Non-pigmented ciliary epithelial cell (primary cell): ENCODE data around the gene SLC27A2.
A peak's percentile ranks its signal among the peaks of the same experiment; 100 is the strongest.
"Not testable (repeated sequence)": the region's sequence is repeated elsewhere in the genome, so short reads cannot be mapped to it uniquely, and the experiment has no call there.

Experiments used
- DNase-seq: peaks from one replicate; pipeline ENCODE4 v3.0.0-alpha.2; 2010; ENCODE audit warnings: low read depth

Gene SLC27A2

DNA sequence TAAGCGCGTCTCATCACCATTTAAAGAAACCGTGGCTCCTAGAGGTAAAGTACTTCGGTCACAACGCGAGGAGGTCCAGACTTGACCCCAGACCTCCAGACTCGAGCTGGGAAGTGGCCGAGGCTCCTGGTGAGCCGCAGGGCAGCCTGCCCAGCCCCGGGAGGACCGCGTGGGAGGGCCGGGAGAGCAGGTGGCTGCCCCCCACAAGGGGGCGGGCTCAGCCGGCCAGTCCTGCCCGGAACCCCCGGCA, at the start of gene SLC27A2:
Gene SLC27A2, plus strand, starts transcription at position 228 of the 250 bp plus-strand sequence. CDS start 232 bp downstream, outside the sequence.
- no peak for DNase-seq

DNA sequence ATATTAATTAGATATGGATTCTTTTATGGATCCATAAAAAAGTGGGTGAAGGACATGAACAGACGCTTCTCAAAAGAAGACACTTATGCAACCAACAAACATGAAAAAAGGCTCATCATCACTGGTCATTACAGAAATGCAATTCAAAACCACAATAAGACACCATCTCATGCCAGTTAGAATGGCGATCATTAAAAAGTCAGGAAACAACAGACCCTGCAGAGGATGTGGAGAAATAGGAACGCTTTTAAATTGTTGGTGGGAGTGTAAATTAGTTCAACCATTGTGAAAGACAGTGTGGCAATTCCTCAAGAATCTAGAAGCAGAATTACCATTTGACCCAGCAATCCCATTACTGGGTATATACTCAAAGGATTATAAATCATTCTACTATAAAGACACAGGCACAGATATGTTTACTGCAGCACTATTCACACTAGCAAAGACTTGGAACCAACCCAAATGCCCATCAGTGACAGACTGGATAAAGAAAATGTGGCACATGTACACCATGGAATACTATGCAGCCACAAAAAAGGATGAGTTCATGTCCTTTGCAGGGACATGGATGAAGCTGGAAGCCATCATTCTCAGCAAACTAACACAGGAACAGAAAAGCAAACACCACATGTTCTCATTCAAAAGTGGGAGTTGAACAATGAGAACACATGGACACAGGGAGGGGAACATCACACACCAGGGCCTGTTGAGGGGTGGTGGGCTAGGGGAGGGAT, 49.6 kb upstream of the SLC27A2 start:
- DNase-seq, result not testable (repeated sequence)

DNA sequence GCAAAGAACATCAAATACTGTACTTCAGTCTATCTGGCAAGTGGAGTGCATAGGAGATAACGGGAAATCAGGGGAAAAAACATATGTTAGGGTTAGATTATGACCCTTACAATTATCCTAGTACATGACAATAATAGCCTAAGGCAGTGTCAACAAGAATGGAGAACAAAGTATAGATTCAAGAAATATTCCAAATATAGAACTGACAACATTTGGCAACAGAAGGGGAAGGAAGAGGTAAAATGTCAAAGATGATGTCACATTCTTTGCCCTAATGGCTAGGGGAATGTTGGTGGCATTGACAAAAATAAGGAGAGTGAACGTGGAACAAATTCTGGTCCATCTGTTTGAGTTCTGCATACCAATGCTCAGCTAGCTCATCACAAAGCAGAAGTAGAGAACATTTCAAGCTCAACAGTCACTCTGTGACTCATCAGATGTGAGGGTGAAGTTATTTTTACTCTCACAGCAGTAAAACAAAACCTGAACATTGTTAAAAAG, 47.4 kb upstream of the SLC27A2 start:
- DNase-seq, result peak; percentile 68

DNA sequence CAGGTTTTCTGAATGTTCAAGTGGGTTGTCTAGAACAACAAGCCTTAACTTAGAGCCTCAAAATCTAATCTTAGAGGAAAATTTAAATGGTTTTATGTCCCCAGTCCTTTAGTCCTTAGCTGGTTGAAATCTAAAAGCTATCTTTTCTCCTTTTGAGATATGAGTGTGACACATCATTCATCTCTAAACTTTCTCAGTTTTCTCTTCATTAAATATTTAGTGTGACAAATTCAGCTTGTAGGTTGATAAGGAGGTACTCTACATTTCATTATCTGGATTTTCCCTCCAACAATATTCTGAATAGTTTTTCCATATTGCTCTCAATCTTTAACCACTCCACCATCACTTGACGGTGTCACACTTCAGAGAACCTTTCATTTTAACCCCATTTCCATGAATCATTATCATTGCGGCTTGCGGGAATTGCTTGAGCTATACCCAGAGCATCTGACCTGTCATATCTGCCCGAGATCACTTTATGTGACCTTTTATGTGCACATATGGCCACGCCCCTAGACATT, 46.9 kb upstream of the SLC27A2 start:
- DNase-seq, result no peak

DNA sequence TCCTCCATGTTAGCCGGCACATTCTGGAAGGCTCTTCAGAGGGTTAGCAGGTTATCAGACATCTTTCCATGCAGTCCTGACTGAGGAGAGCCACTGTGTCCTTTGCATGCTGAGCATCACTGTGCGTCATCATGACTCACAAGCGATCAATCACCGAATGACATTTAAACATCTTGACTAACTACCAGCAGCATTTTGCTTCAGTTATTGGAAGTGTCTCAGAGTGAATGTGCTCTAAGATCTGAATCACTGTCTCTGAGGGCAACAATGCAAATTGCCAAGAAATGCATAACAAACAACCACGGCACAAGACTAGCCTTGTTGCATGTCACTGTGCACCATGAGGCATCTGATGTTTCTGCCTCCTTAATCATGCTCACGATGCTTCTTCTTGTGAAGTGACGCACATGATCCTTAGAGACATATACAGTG, 44.6 kb upstream of the SLC27A2 start:
- peak; percentile 26 for DNase-seq

DNA sequence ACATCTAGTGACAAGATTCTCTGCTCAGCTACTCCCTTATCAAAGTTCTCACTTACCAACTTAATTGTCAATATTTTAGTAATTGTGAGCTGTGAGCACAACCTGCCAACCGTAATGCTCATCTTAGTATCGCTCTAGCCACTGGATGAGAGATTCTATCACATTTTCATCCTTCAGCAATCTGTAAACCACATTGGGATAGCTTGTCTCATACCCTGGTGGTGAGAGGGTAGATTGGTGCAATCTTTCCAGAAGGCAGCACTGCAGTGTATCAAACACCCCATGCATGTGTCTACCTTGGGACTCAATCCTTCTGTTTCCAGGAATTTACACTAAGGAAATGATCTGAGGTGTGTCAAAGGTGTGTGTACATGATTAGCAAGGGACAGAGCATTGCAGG, 44.1 kb upstream of the SLC27A2 start:
- DNase-seq, result no peak

DNA sequence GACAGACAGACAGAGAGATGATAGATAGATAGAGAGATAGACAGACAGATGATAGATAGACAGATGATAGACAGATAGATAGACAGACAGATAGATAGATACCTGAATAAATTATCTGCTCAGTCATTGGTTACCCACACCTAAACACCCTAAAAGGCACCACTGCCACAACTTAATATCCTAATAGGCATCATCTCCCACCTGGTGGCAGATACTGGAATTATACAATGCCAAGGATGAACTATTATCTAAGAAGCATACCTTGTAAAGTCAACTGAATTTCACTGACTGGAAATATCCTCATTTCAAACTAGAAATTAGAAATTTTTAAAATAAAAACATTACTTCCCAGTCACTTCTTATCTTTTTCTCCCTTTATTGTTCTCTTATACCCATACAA, 43.6 kb upstream of the SLC27A2 start:
- no peak for DNase-seq

DNA sequence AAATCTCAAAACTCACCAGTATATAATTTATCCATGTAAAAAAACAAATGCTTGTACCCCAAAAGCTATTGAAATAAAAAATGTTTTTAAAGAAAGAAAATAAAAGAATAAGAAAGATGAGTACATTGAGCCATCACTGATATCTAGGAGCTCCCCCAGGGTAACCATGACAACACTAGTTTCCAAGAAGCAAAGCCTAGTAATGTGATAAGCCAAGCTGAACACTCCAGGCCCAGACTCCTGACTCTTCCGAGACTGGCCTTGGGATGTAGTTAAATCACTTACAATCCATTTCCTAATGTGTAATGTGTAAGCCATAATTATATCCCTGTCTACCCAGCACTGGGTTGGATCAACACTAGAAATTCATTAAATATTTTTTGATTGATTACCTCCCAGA, 41.9 kb upstream of the SLC27A2 start:
- no peak for DNase-seq

DNA sequence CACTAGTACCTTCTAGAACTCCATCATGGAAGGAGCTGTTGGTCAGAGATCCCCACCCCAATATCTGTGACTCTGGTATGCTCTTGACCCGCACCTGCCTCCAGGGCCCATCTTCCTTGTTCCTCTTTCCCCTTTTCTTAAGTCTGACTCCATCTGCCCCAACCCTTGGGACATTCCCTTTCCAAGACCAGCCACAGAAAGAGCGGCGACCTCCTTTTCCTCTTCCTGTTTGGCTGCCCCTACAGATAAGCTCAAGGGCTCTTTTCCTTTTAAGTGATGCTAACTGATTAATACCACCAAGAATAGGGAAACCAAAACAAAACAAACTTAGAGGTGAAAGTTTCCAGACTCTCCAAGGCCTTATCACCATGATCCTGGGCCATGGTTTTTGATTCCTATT, 41.0 kb upstream of the SLC27A2 start:
- DNase-seq, result no peak

DNA sequence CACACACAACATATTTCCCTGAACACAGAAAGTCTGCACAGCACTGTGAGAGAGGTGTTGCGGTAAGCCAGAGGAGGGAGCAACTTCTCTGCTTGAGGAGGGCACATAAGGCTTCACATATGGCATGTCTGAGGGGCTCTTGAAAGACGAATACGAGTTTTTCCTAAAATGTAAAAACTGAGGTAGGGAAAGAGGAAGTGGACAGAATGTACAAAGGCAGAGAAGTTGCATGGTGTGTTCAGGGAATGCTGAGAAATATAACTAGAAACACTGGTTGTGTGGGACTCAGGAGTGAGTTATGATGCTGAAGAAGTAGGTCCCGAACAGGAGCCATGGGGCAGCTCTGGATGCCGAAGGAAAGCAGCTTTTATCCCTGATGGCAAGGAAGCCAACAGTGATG, 40.1 kb upstream of the SLC27A2 start:
- DNase-seq, result no peak

DNA sequence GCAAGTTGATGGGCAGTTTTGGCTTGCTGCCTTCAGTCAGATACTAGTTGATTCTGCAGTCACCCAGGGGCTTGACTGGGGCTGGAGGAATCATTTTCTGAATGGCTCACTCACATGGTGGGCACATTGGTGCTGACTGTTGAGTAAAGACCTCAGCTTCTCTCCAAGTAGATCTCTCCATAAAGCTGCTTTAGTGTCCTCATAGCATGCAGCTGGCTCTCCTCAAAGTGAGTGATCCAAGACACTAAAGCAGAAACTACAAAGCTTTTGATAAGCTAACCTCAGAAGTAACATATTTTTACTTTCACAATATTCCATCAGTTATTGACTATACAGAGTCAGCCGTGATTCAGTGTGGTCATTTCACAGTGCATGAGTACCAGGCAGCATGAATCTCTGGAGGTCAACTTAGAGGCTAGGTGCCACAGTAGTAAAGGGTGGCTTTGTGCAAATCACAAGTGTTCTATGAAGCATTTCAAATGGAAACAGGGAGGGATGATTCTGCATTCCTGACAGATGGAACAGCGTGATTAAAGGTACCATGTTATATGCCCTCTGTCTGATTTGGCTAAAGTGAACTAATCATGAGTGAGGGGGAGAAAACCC, 38.6 kb upstream of the SLC27A2 start:
- no peak for DNase-seq

DNA sequence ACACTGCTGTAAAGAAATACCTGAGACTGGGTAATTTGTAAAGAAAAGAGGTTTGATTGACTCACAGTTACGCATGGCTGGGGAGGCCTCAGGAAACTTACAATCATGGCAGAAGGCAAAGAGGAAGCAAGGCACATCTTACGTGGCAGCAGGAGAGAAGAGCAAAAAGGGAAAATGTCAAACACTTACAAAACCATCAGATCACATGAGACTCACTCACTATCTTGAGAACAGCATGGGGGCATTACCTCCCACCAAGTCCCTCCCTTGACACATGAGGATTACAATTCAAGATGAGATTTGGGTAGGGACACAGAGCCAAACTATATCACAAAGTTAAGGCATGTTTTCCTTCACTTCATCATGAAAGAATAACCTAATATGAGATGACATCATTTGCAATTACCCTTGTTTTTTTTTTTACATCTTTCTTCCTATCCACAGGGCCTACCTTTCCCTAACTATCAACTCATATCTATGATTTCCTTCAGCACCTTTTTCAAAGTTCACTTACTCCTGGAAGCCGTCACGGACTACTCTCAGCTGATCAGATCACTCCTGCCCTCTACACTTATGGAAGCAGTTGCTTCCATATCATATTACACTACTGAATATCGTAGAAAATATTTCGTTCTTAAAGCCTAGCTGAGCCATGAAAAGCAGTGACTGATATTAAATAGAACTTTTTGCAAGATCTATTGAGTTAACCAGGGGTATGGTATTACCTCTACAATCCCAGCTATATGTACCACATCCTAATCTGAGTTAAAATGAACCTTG, 37.5 kb upstream of the SLC27A2 start:
- no peak for DNase-seq

DNA sequence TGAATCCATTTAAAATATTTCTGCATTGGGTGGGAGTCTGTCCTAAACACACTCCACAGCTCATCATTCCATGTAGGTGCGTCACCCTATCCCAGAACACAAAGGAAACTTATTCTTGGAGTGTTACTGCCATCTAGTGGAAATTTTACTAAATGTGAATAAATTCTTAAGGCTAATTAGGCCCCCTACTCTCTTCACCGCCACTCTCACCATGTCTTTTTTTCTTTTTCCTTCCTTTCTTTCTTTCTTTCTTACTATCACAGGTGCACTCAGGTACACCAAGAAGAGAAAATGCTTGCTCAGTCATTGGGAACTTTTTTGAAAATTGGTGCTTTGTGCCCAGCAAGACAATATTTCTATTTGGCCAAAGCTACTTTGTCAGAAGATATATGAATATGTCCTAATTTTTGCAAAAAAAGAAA, 36.5 kb upstream of the SLC27A2 start:
- DNase-seq, result no peak

DNA sequence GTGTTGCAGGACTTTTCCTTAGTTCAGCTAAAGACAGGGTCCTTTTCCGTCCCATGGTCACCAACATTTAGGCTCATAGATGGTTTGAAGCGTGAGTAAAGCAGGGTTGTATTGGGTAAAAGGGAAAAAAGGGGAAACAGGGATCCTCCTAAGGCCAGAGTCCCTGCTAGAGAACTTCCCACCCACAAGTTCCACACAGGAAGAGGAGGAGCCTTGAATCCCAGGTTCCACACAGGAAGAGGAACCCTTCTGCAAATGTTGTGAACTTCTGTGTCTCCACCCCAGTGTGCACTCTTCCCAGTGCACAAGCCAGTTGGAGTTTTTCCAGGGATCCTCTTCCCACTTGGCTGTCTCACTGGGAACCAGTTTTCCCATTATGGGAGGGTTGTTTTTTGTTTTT, 35.4 kb upstream of the SLC27A2 start:
- no peak for DNase-seq

DNA sequence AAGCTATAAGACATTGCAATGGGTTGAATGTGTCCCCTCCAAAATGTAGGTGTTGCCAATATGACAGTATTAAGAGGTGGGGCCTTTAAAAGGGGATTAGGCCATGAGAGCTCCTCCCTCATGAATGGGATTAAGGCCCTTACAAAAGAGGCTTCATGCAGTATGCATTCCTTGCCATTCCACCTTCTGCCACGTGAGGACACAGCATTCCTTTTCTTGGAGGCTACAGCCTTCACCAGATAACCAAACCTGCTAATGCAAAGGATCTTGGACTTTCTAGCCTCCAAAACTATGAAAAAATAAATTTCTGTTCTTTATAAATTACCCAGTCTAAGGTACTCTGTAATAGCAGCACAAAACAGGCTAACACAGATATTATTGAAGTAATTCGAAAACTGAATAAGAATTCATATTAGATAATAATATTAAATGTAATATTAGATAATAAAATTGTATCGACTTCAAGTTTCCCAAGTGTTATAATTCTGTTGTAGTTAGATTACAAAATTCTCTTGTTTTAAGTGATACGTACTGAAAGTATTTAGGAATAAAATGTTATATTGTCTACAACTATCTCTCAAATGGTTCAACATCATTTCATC, 33.5 kb upstream of the SLC27A2 start:
- no peak for DNase-seq

DNA sequence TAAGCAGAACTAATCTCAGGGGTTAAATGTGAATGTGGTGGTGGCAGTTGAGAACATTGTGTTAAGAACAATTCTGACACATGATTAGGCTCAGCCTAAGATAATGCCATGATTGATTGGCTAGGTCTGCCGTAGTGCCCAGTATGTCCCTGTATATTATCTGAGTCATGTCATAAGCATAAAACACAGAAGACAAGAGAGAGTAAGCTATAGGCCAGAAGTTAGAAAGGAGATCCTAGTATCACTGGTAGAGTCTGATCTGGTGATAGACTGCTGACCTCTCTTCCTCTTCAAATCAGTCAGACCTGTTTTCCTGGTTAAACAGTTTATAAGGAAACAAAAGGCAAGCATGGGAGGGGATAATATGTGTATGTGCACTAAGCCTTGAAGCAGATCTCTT, 32.9 kb upstream of the SLC27A2 start:
- DNase-seq, result no peak

DNA sequence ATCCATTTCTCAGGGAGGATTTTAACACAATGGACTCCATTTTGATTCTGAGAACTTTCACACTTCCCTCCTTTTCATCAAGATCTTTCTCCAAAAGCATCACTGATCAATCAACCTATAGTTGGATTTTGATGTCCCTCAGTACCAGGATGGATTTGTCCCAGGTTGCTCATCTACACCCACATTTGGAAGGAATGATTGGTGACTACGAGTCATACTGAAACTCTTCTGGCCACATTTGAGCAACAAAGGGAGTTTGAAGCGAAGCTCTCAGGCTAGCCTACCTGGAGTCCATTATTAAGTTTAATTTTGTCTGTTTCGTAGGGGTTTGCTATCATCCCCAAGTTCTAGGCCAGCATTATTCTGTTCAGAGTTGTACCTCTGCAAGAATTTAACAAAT, 31.6 kb upstream of the SLC27A2 start:
- no peak for DNase-seq

DNA sequence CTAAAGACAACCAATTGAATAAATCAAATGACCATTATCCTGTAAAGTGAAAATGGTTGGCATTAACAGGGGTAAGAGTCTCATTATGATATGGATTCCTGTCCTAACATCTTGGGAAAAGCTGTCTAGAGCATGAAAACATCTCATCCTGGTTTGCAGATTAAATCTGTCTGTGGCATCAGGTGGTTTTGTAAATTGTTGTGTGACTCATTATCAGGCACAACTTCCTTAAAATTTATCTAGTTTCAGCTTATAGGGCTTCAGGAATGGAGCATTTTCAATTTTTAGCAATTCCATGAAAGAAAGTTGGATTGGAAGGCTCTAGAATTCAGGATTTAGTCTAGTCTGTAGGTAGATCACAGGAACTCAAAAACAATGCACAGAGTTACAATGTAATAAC, 31.1 kb upstream of the SLC27A2 start:
- DNase-seq, result no peak

DNA sequence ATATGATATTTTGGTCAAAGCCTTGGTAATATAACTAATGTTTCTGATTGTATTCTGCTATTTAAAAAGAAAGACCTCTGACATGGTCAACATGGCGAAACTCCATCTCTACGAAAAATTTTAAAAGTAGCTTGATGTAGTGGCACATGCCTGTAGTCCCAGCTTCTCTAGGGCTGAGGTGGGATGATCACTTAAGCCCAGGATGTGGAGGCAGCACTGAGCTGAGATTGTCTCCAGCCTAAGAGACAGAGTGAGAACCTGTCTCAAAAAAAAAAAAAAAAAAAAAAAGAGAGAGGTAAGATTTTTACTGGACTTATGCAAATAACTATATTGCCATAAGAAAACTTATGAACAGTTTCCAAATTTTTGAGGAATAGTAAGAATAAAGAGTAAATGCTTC, 30.5 kb upstream of the SLC27A2 start:
- no peak for DNase-seq

DNA sequence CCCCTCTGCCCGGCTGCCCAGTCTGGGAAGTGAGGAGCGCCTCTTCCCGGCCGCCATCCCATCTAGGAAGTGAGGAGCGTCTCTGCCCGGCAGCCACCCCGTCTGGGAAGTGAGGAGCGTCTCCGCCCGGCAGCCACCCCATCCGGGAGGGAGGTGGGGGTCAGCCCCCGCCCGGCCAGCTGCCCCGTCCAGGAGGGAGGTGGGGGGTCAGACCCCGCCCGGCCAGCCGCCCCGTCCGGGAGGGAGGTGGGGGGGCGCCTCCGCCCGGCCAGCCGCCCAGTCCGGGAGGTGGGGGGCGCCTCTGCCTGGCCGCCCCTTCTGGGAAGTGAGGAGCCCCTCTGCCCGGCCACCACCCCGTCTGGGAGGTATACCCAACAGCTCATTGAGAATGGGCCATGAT, 23.8 kb upstream of the SLC27A2 start:
- not testable (repeated sequence) for DNase-seq

DNA sequence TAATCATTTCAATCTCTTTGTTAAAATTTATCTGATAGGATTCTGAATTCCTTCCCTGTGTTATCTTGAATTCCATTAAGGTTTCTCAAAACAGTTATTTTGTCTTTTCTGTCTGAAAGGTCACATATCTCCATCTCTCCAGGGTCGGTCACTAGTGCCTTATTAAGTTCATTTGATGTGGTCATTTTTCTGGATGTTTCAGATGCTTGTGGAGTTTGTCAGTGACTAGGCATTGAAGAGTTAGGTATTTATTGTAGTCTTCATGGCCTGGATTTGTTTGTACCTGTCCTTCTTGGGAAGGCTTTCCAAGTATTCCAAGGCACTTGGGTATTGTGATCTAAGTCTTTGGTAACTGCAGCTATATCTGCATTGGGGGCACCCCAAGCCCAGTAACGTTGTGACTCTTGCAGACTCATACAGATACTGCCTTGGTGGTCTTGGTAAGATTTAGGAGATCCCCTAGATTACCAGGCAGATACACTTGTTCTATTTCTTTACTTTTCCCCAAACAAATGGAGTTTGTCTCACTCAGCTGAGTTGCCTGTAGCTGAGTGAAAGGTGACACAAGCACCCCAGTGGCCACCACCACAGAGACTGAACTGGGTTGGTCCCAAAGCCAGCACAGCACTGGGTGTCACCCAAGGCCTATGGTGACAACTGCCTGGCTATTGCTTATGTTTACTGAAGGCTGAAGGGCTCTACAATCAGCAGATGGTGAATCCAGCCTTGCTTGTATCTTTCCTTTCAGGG, 18.9 kb upstream of the SLC27A2 start:
- no peak for DNase-seq
